Mucosa of gallbladder (tissue), 1 donor: ENCODE measurements around the gene C15orf39. TPM values are rescaled to one million over a fixed set of nuclear protein-coding genes. Genes with fewer than 3 reads are reported as not detected.
A peak's percentile ranks its signal among the peaks of the same experiment; 100 is the strongest.
"Not testable (repeated sequence)": the region's sequence is repeated elsewhere in the genome, so short reads cannot be mapped to it uniquely, and the experiment has no call there.

ENCODE experiments used
- DNase-seq: peaks from one replicate; pipeline ENCODE4 v3.0.0-alpha.2; 2020; ENCODE audit warnings: low spot score
- total RNA-seq: library from RNA; stranded (reverse); gene quantifications from one replicate; pipeline ENCODE4 v1.2.1, GENCODE V29; 2021
- donor health status: DM: no; HTN: no; CAD: no.

C15orf39 gene
- total RNA-seq, 1 donor from 2014 or later = 27.0 TPM

GRCh38 chr15:75230551-75231371 lies 29.1 kb downstream of the C15orf39 start:
- no peak for DNase-seq

- no peak for DNase-seq
These were observed 30.2 kb downstream of the C15orf39 start for GRCh38 chr15:75231836-75232235.

- no peak for DNase-seq
These were observed 30.7 kb downstream of the C15orf39 start for GRCh38 chr15:75232252-75232813.

GRCh38 chr15:75232826-75233503 lies 31.3 kb downstream of the C15orf39 start:
- DNase-seq = no peak

- no peak for DNase-seq
These were observed 32.0 kb downstream of the C15orf39 start for GRCh38 chr15:75233504-75234190.

GRCh38 chr15:75234191-75234810 lies 32.6 kb downstream of the C15orf39 start:
- DNase-seq = no peak

- DNase-seq = no peak
These were observed 33.5 kb downstream of the C15orf39 start for GRCh38 chr15:75235051-75235673.

GRCh38 chr15:75235760-75236729 lies 34.4 kb downstream of the C15orf39 start:
- no peak for DNase-seq

GRCh38 chr15:75237316-75237982 lies 35.8 kb downstream of the C15orf39 start:
- DNase-seq = no peak

- DNase-seq = no peak
These were observed 36.5 kb downstream of the C15orf39 start for GRCh38 chr15:75238150-75238549.

- not testable (repeated sequence) for DNase-seq
These were observed 44.1 kb downstream of the C15orf39 start for GRCh38 chr15:75245741-75246140.

- DNase-seq = not testable (repeated sequence)
These were observed 47.3 kb downstream of the C15orf39 start for GRCh38 chr15:75248991-75249390.

- DNase-seq = no peak
These were observed 48.0 kb downstream of the C15orf39 start for GRCh38 chr15:75249726-75250125.

GRCh38 chr15:75251343-75251742 lies 49.7 kb downstream of the C15orf39 start:
- DNase-seq = not testable (repeated sequence)

- not testable (repeated sequence) for DNase-seq
These were observed 50.6 kb downstream of the C15orf39 start for GRCh38 chr15:75252285-75252684.

GRCh38 chr15:75258034-75258433 lies 56.4 kb downstream of the C15orf39 start, which contains the start of gene GOLGA6C:
Gene GOLGA6C (plus strand): TSS chr15:75258334. CDS start chr15:75258599, 265 bp downstream.
- DNase-seq = not testable (repeated sequence)

GRCh38 chr15:75258620-75259343 lies 57.1 kb downstream of the C15orf39 start:
- DNase-seq = peak; percentile 8

- not testable (repeated sequence) for DNase-seq
These were observed 58.2 kb downstream of the C15orf39 start for GRCh38 chr15:75259873-75260272.
